HS-27A (cell line): Measurements from ENCODE around the gene TTC39C.
"Not testable (repeated sequence)": the region's sequence is repeated elsewhere in the genome, so short reads cannot be mapped to it uniquely, and the experiment has no call there.

Experiments used
- DNase-seq: peaks from one replicate; pipeline ENCODE4 v3.0.0-alpha.2; 2012; ENCODE audit warnings: low read depth, missing footprints

The TTC39C gene

DNA sequence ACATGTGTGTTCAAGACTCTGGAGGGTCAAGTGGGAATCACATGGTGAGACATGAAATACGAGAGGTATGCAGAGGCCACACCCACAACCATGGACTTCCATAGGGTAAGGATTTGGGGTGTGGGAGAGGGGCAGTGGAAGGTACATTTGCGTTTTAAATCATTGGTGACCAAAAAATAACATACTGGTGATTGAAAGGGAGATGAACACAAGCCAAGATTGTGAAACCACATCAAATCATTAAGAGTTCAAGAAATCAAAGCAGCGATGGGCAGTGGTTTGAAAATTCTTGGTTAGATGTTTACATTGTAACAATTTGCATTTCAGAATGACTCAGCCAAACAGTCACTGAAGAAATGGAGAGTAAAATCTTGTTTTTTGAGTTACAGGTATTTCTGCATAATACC is 122.4 kb downstream of the TTC39C start:
- no peak for DNase-seq

DNA sequence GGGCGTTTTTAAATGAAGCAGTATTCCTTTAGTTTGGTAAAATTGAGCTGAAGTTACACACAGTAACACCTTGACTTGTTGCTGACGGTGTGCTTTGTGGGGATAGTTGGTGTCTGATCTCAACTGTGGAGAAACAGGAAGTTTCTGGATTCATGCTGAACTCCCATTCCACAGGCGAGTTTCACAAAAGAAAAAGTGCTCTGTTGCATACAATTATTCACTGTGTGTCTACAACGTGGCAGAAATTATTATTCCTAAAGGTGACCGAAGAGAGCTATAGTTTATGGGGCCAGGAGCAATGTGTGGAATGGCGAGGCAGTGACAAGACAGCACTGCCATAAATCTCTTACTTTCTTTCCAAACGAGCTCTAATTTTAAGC is 123.8 kb downstream of the TTC39C start:
- no peak for DNase-seq

DNA sequence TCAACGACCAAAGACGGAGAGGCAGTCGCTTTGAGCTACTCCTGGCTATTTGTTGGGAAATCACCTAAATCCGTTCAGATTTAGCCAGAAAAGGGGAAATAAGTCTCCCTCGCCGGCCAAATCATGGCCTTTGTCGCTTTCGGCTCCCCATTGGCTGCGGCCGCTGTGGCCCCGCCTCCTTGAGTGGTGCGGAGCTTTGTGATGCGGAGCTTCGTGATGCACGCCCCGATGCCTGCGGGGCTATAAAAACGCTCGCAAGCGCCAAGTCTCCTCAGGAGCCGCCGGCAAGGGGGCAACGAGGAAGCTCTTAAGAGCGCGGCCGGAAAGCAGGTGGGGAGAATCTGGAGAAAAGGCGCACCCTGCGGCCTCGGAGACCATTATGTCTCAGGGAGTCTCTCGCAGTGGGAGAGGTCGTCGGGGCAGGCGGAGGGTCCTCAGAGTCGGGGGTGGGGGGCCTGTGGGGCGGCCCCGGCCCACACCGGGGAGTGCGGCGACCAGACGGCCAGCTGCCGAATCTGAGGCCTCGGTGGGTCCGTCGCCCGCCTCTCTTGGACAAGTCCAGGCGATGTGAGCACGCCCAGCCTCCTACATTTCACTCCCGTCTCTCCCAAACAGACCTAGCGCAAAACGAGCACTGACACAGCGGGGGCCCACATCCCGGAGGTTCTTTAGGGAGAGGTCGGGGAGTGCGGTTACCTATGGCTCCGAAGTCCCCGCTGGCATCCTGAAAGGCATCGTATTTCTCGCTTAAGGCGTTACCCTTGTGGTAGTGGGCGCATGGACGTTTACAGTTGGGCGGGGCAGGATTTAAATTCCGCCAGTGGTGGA is 124.4 kb downstream of the TTC39C start, which contains the start of gene CABYR:
TSS of gene CABYR (plus strand) at position 274 of the 828 bp plus-strand sequence. CDS start 4,053 bp downstream, outside the sequence.
- no peak for DNase-seq

DNA sequence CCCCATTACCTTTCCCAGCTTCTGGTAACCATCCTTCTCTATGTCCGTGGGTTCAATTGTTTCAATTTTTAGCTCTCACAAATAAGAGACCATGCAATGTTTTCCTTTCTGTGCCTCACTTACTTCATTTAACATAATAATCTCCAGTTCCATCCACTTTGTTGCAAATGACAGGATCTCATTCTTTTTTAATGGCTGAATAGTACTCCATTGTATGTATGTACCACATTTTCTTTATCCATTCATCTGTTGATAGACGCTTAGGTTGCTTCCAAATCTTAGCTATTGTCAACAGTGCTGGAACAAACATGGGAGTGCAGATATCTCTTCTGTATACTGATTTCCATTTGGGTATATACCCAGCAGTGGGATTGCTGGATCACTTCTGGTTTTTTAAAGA is 126.1 kb downstream of the TTC39C start:
- no peak for DNase-seq

DNA sequence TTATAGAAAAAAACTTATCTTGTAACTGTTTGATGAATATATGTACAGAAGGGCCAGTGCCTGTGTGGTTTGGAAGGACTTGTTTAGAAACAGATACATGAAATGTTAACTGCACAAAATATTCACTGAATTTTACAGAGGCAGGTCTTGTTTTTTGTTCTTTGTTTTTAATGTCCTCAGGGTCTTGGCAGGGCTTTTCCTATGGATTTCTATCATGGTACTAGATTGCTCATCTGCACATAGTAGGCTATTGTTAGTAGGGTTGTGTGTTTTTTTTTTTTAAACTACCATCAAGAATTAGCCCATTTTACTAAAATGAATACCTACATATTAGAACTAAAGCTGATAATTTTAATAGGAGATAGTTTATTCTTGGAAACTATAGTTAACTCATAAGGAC is 127.8 kb downstream of the TTC39C start:
- DNase-seq: no peak

DNA sequence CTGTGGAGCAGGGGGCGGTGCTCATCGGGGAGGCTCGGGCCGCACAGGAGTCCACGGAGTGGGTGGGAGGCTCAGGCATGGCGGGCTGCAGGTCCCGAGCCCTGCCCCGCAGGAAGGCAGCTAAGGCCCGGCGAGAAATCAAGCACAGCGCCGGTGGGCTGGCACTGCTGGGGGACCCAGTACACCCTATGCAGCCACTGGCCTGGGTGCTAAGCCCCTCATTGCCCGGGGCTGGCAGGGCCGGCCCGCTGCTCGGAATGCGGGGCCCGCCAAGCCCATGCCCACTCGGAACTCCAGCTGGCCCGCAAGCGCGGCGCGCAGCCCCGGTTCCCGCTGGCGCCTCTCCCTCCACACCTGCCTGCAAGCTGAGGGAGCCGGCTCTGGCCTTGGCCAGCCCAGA is 135.0 kb downstream of the TTC39C start:
- not testable (repeated sequence) for DNase-seq

DNA sequence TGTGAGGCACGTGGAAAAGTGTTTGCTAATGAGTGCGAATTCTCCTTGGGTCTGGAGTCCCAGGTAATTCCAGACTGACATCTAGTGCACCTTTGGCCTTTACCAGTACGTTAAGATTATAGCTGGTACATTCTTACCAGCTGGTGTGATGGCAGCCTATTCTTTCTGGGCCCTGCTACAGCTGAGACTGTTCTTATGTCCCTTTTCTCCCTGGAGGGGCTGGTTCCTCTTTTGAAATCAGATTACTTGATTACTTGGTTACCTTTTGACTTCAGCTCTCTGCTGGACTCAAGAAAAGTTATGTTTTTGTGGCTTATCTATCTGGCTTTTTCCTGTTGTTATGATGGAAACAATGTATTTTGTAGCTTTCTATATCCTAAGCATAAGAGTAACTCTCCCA is 138.8 kb downstream of the TTC39C start:
- DNase-seq: no peak

DNA sequence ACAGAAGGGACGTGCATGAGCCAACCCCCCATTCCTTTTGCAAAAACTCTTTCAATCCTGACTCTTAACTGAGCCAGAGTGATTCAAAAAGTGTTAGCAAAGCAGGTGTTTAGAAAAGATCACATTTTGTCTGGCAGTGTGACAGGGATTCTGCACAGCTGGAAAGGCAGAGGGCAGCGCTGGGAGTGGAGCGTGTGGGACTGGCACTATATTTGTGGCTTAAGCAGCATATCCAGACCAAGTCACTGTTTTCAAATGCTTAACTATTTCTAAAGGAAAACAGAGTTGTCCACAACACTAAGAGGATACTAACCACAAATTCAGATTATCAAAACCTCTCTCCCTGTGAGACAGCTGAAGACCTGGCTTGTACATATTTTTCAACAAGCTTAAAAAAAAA is 143.3 kb downstream of the TTC39C start:
- DNase-seq: no peak

DNA sequence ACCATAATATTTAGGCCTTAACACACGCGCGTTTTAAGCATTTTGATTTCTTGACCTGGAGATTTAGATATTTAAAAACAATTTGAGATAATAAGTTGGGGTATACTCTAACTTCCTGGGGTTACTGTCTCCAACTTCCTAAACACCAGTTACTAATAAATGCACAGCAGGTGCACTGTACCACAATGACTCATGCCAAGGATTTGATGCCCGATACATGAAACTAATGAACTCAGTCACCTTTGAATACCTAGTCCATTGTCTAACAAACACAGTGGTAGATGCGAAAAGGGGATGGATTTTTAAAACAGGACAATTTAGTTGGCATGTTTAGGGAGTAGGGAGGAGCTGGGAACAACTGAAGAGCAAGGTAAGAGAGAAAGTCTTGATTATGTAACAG is 145.5 kb downstream of the TTC39C start:
- DNase-seq: no peak

DNA sequence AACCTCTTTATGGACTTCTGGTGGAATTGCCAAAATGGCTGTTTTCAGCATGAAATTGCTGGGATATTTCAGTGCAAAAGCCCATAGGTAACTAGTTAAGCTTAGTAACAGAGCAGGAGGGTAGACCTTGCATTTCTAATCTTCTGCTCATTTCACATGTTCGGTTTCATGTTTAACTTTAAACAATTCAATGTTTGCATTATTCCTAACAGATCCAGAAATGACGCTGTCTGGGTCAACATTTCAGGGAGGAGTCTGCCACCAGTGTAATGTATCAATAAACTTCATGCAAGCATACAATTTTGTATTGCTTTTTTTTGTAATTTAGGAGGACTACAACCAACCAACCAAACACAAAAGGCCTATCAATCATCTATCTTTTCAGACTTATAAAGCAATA is 146.8 kb downstream of the TTC39C start:
- no peak for DNase-seq

DNA sequence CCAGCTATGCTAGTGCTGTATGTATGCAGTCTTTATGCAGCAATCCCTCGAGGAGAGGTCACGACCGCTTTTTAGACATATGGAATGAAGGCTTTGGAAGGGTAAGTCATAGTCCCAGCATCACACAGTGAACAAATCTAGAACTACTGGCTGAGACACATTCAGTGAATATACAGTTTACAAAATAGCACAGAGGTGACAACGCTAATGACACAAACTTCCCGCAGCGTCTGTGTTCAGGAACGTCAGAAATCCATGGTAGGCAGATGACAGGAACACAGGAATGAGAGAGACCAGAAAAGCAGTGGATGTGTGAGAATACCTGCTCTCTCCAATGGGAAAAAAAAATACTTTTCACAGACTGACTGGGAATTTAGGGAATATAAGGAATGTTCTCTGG is 153.9 kb downstream of the TTC39C start:
- DNase-seq: no peak

DNA sequence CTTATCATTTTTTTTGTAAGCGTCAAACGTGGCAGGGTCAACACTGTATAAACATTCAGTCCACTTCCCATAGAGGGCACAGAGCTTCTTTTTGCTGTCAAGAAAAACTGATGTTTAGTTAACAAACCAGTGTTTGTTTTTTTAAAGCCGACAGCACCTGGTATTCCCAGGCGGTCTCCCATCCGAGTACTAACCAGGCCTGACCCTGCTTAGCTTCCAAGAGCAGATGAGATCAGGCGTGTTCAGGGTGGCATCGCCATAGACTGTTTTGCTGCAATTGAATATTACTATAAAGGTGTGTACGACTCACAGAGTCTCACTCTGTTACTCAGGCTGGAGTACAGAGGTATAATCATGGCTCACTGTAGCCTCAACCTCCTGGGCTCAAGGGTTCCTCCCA is 155.8 kb downstream of the TTC39C start:
- DNase-seq: no peak

DNA sequence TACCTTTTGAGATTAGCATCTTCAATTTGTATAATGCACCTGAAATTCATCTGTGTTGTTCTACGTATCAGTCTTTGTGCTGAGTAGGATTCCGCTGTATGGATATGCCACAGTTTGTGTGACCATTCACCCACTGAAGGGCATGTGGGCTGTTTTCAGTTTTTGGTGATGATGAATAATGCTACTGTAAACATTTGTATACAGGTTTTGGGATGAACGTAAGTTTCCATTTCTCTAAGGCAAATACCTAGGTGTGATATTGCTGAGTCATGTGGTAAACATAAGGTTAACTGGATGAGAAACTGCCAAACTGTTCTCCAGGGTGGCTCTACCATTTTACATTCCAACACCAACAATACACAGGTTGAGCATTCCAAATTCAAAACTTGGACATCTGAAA is 159.4 kb downstream of the TTC39C start:
- no peak for DNase-seq

DNA sequence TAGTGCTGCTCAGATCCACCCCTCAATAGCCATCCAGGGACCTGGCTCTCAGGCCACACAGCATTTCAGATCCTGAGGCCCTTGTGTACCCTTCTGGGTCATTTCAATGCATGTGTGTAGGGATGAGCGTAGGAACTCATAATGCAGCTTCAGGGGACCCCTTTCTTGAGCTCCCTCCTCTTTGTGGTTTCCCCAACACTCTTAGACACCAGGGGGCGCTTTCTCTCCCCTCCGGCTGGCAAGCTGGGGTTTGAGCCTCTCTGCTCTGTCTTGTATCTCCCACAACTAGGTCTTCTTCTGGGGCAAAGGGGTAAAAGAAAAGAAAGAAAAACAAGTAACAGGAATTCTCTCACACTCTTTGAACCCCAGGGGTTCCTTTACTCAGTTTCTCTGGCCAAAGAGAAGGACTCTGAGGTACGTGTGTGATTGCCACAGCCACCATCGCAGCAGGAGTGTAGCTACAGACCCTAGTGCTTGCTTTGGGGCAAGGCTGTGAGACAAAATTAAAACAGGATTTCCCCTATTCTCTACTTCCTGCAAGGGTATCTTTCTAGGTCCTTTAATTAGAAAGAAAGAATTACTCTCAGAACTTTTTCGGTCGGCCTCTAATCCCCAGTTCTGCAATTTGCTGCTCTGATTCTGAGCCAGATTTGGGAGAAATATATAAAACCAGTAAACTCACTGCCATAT is 162.3 kb downstream of the TTC39C start:
- no peak for DNase-seq

DNA sequence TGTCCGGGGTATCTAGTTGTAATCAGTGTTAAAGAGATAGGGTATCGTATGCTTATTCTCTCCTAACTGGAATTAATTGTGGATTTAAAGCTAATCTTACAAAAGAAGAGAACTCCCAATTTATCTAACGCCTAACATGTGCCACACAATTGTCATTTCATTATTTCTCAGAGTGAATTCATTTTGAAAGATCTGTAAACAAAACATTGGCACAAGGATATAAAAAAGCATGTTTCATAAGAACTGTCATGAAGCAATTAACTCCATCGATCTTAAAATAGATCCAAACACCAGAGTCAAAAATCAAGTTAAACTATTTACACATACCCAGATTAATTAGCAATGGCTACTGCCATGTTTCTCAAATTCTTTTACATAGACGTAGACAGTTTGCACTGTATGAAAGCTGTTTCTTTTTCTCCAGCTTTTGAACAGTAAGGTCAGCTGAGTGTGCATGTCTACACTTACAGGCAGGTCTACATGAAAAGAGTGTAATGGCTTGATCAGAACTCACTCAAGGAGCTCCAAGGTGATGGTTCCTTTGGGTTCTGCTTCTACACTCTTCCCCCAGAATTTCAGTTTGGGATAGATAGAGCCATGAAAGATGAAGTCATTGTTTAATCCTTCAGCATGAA is 163.1 kb downstream of the TTC39C start:
- no peak for DNase-seq

DNA sequence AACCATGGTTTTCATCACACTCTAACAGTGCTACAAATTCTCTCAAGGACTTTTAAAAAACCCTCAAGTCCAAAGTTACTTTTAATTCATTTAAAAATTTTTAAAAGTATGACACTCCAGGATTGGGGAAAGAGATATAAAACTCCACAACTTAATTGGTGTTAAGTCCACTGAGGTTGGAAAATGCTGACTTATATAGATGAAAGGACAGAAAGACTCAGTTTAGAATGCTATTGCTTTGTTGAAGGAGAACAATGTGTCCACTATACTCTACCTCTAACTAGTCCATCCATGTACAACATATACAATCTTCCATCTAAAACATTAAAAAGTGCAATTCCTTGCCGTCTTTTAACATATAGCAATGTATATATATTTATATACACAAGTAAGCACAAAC is 165.5 kb downstream of the TTC39C start:
- no peak for DNase-seq

DNA sequence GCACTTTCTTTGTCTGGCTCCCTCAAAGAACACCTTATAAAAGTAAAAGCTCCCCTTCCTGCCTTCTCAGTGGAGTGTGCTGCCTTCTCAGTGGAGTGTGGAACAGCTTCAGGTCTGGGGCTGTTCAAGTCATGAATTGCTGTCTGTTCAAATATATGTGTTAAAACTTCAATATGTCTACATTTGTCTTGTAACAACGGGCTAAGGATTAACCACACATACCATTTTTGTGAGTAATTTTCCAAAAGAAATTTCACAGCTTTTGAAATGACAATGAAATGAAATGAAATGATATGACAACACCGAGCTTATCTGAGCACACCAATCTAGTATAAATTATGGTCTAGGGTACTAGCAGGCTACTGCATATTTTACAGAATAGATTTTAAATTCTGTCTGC is 167.3 kb downstream of the TTC39C start:
- DNase-seq: no peak
